Parathyroid adenoma (tissue), 2 donors: Measurements from ENCODE around the gene PCDH10.

Experiments
- H2AFZ ChIP-seq: fragments of 300-600 bp; sonication (generic); one replicate; pipeline ENCODE4 v1.7.0; 2017; ENCODE audit warnings: antibody characterized with exemption, mild to moderate bottlenecking
- H3K27ac ChIP-seq: fragments of 300-600 bp; sonication (generic); one replicate; pipeline ENCODE4 v1.7.0; 2017
- H3K27me3 ChIP-seq: fragments of 300-600 bp; sonication (generic); one replicate; pipeline ENCODE4 v1.7.0; 2017; ENCODE audit warnings: low read length; ENCODE audit not compliant: control insufficient read depth, insufficient read depth
- H3K36me3 ChIP-seq: fragments of 300-600 bp; sonication (generic); one replicate; pipeline ENCODE4 v1.7.0; 2017; ENCODE audit warnings: low read length; ENCODE audit not compliant: control insufficient read depth, insufficient read depth
- H3K4me1 ChIP-seq: fragments of 300-600 bp; sonication (generic); one replicate; pipeline ENCODE4 v1.7.0; 2017; ENCODE audit warnings: control low read depth
- H3K4me2 ChIP-seq: fragments of 300-600 bp; sonication (generic); one replicate; pipeline ENCODE4 v1.7.0; 2017; ENCODE audit warnings: low read length
- H3K4me3 ChIP-seq: fragments of 300-600 bp; sonication (generic); one replicate; pipeline ENCODE4 v1.7.0; 2017; ENCODE audit warnings: low read depth, low read length
- H3K79me2 ChIP-seq: fragments of 300-600 bp; sonication (generic); one replicate; pipeline ENCODE4 v1.7.0; 2017; ENCODE audit warnings: control low read depth
- H3K9ac ChIP-seq: fragments of 300-600 bp; sonication (generic); one replicate; pipeline ENCODE4 v1.7.0; 2017; ENCODE audit warnings: mild to moderate bottlenecking
- H3K9me3 ChIP-seq: fragments of 300-600 bp; sonication (generic); one replicate; pipeline ENCODE4 v1.7.0; 2017; ENCODE audit warnings: low read length; ENCODE audit not compliant: control insufficient read depth
- TF ChIP-seq, protein P1 (sequence below): fragments of 300-600 bp; sonication (generic); IDR thresholded peaks from one replicate; pipeline ENCODE4 v1.7.0; 2017; ENCODE audit warnings: antibody characterized with exemption, mild to moderate bottlenecking
- donor health status: primary hyperparathyroidism.

PCDH10 gene

DNA sequence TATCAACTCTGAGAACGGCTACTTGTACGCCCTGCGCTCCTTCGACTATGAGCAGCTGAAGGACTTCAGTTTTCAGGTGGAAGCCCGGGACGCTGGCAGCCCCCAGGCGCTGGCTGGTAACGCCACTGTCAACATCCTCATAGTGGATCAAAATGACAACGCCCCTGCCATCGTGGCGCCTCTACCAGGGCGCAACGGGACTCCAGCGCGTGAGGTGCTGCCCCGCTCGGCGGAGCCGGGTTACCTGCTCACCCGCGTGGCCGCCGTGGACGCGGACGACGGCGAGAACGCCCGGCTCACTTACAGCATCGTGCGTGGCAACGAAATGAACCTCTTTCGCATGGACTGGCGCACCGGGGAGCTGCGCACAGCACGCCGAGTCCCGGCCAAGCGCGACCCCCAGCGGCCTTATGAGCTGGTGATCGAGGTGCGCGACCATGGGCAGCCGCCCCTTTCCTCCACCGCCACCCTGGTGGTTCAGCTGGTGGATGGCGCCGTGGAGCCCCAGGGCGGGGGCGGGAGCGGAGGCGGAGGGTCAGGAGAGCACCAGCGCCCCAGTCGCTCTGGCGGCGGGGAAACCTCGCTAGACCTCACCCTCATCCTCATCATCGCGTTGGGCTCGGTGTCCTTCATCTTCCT lies 2.7 kb downstream of the PCDH10 start:
- peaks cover 14% of the 10 kb centered on the region for H3K27me3 ChIP-seq

GRCh38 chr4:133152330-133152821 lies 3.3 kb downstream of the PCDH10 start:
- H3K4me1 ChIP-seq = no peaks in the 10 kb centered on the region
- no peak overlapping the region for H3K9ac ChIP-seq
- H3K27me3 ChIP-seq = peaks cover 14% of the 10 kb centered on the region

More for the DNA sequence above, 2.7 kb downstream of the PCDH10 start:
- Histone ChIP-seq H3K4me3 (peak overlapping the region; percentile 29), H3K9ac (no peak overlapping the region), H3K4me1 (no peaks in the 10 kb centered on the region), H3K9me3 (no peaks in the 10 kb centered on the region), H3K36me3 (no peaks in the 10 kb centered on the region), H3K27ac (no peak overlapping the region), H3K4me2 (peak overlapping the region; percentile 57), H3K79me2 (no peaks in the 10 kb centered on the region), H2AFZ (peak overlapping the region; percentile 11)
- TF ChIP-seq, protein P1, sequence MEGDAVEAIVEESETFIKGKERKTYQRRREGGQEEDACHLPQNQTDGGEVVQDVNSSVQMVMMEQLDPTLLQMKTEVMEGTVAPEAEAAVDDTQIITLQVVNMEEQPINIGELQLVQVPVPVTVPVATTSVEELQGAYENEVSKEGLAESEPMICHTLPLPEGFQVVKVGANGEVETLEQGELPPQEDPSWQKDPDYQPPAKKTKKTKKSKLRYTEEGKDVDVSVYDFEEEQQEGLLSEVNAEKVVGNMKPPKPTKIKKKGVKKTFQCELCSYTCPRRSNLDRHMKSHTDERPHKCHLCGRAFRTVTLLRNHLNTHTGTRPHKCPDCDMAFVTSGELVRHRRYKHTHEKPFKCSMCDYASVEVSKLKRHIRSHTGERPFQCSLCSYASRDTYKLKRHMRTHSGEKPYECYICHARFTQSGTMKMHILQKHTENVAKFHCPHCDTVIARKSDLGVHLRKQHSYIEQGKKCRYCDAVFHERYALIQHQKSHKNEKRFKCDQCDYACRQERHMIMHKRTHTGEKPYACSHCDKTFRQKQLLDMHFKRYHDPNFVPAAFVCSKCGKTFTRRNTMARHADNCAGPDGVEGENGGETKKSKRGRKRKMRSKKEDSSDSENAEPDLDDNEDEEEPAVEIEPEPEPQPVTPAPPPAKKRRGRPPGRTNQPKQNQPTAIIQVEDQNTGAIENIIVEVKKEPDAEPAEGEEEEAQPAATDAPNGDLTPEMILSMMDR = no peak

DNA sequence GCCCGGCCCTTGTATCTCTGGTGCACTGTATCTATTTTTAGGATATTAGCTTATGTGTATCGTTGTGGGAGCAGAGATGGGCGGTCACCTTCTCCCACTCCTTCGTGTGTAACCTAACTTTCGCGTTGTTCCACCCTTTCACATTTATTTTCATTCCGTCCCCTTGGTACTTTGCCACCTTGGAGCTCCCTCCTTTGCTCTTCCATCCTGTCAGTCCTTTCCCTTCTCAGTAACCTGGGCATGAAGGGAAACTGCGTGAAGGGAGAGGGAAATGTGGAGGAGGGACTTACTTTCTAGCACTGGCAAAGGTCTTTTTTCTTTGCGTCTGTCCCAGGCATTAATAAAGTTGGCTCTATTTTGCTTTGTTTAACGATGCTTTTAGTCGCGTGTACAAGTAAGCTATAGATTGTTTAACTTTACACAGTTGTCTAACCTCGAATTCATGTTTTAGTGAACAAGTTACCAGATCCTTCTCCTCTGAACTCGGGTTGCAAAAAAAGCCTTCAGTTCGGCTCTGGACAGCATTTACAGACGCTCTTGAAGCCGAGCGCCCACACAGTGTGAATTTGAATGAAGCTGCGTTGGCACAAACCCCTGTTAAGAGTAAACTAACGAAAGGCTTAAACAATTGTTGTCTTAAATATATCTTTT lies 3.9 kb downstream of the PCDH10 start:
- no peaks in the 10 kb centered on the region for H3K36me3 ChIP-seq
- no peak overlapping the region for H2AFZ ChIP-seq
- no peaks in the 10 kb centered on the region for H3K4me1 ChIP-seq
- H3K4me2 ChIP-seq = no peak overlapping the region
- peaks cover 14% of the 10 kb centered on the region for H3K27me3 ChIP-seq
- H3K79me2 ChIP-seq = no peaks in the 10 kb centered on the region
- no peaks in the 10 kb centered on the region for H3K9me3 ChIP-seq
- TF ChIP-seq, protein P1 = no peak
- H3K27ac ChIP-seq = no peak overlapping the region
- H3K4me3 ChIP-seq = no peak overlapping the region
- H3K9ac ChIP-seq = no peak overlapping the region

More at GRCh38 chr4:133152330-133152821, 3.3 kb downstream of the PCDH10 start:
- Histone ChIP-seq H3K27ac (no peak overlapping the region), H2AFZ (no peak overlapping the region), H3K79me2 (no peaks in the 10 kb centered on the region), H3K36me3 (no peaks in the 10 kb centered on the region), H3K9me3 (no peaks in the 10 kb centered on the region), H3K4me3 (peak overlapping the region; percentile 29), H3K4me2 (peak overlapping the region; percentile 57)
- TF ChIP-seq, protein P1 = no peak

DNA sequence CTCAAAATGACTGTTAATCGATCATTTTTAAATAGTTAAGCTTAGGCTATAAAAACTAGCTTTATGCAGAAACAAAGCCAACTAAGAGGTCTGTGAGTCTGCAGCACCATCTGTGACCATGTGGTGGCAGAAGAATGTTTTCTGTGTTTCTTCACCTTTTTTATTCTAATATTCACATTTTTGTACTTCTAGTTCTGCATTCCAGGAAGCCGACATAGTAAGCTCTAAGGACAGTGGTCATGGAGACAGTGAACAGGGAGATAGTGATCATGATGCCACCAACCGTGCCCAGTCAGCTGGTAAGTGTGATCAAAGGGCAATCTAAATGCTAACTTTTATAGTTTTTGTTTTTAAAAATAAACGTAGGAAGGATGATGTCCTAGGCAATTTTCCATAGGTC lies 5.6 kb downstream of the PCDH10 start:
- TF ChIP-seq, protein P1 = peak; percentile 24
- no peaks in the 10 kb centered on the region for H3K9me3 ChIP-seq
- no peak overlapping the region for H3K27ac ChIP-seq
- no peak overlapping the region for H3K4me2 ChIP-seq
- H3K4me3 ChIP-seq = no peak overlapping the region
- no peaks in the 10 kb centered on the region for H3K79me2 ChIP-seq
- no peak overlapping the region for H2AFZ ChIP-seq
- H3K36me3 ChIP-seq = no peaks in the 10 kb centered on the region
- H3K9ac ChIP-seq = no peak overlapping the region
- no peaks in the 10 kb centered on the region for H3K4me1 ChIP-seq
- H3K27me3 ChIP-seq = peaks cover 14% of the 10 kb centered on the region
